Suprapubic skin (tissue), 4 donors: Measurements from ENCODE around the gene KIF12. TPM values are rescaled to one million over a fixed set of nuclear protein-coding genes. Genes with fewer than 3 reads are reported as not detected.

Source experiments
- DNase-seq, 2 donors: peaks; one replicate each; pipeline ENCODE4 v3.0.0-alpha.2; 2019; ENCODE audit warnings: low spot score in 2 of 2
- H3K27ac ChIP-seq: fragments of 200-600 bp; sonication (generic); one replicate; pipeline ENCODE4 v1.5.1; 2019
- H3K27me3 ChIP-seq: fragments of 200-600 bp; sonication (generic); one replicate; pipeline ENCODE4 v1.5.1; 2019
- H3K36me3 ChIP-seq: fragments of 200-600 bp; sonication (generic); one replicate; pipeline ENCODE4 v1.5.1; 2019
- H3K4me1 ChIP-seq: fragments of 200-600 bp; sonication (generic); one replicate; pipeline ENCODE4 v1.5.1; 2019
- H3K4me3 ChIP-seq: fragments of 200-600 bp; sonication (generic); one replicate; pipeline ENCODE4 v1.5.1; 2019; ENCODE audit warnings: mild to moderate bottlenecking
- H3K9me3 ChIP-seq: fragments of 200-600 bp; sonication (generic); one replicate; pipeline ENCODE4 v1.5.1; 2019
- CTCF ChIP-seq, 2 donors: fragments of 200-600 bp in 1 of 2; fragments of 450-650 bp in 1 of 2; sonication (generic) in 1 of 2; IDR thresholded peaks; one replicate each; pipeline ENCODE4 v1.5.1; 2016 to 2019; ENCODE audit warnings: antibody characterized with exemption in 2 of 2, mild to moderate bottlenecking in 1 of 2, moderate library complexity in 1 of 2
- EP300 ChIP-seq: sonication (generic); formaldehyde crosslinking; IDR thresholded peaks from one replicate; pipeline ENCODE4 v1.6.1; 2017; ENCODE audit warnings: antibody characterized with exemption
- POLR2A ChIP-seq, 2 donors: fragments of 450-650 bp; IDR thresholded peaks; one replicate each; pipeline ENCODE4 v1.6.1; 2017; ENCODE audit warnings: antibody characterized with exemption in 2 of 2, mild to moderate bottlenecking in 2 of 2, moderate library complexity in 2 of 2
- POLR2AphosphoS5 ChIP-seq, 3 donors: sonication (generic); formaldehyde crosslinking; IDR thresholded peaks; one replicate each; pipeline ENCODE4 v1.6.1; 2017; ENCODE audit warnings: antibody characterized with exemption in 3 of 3
- WGBS: methylation state at CpG from one replicate; pipeline ENCODE4 v1.1.5; 2018; 5-methylcytosine and 5-hydroxymethylcytosine counted together
- total RNA-seq, 4 donors: library from RNA; depleted of rRNA; stranded (reverse); fragments of >200 nt; gene quantifications; one replicate each; pipeline ENCODE4 v1.1.0, GENCODE V29; 2016

The KIF12 gene
- total RNA-seq, 4 donors from 2014 or later = 1.1 to 3.1 (median 2.1) TPM

- 64% methylated on average over 10 of the region's 16 CpGs for WGBS
- no peaks in the 10 kb centered on the region for H3K9me3 ChIP-seq
- no peaks in the 10 kb centered on the region for H3K4me1 ChIP-seq
- H3K4me3 ChIP-seq = no peak overlapping the region
- no peak overlapping the region for H3K27ac ChIP-seq
- H3K27me3 ChIP-seq = peaks cover 4% of the 10 kb centered on the region
- TF ChIP-seq CTCF (IDR thresholded peaks at IDR 0.05) = no peak
- no peak for TF ChIP-seq POLR2AphosphoS5 (IDR thresholded peaks at IDR 0.05)
- no peak for TF ChIP-seq EP300
- no peak for TF ChIP-seq POLR2A (IDR thresholded peaks at IDR 0.05)
- H3K36me3 ChIP-seq = no peaks in the 10 kb centered on the region
- DNase-seq = no peak
Measured at GRCh38 chr9:114121227-114122135, 22.4 kb upstream of the KIF12 start.

GRCh38 chr9:114120192-114121014 lies 21.3 kb upstream of the KIF12 start:
- Histone ChIP-seq H3K36me3 (no peaks in the 10 kb centered on the region), H3K4me3 (no peak overlapping the region), H3K27ac (no peak overlapping the region), H3K9me3 (no peaks in the 10 kb centered on the region), H3K4me1 (no peaks in the 10 kb centered on the region), H3K27me3 (peaks cover 4% of the 10 kb centered on the region)
- 65% methylated on average over 4 of the region's 4 CpGs for WGBS
- DNase-seq = no peak
- TF ChIP-seq CTCF (IDR thresholded peaks at IDR 0.05) (no peak), POLR2A (IDR thresholded peaks at IDR 0.05) (no peak), POLR2AphosphoS5 (IDR thresholded peaks at IDR 0.05) (no peak), EP300 (no peak)

GRCh38 chr9:114119242-114120191 lies 20.4 kb upstream of the KIF12 start:
- Histone ChIP-seq H3K36me3 (no peaks in the 10 kb centered on the region), H3K27ac (no peak overlapping the region), H3K9me3 (no peaks in the 10 kb centered on the region), H3K4me1 (no peaks in the 10 kb centered on the region), H3K27me3 (peaks cover 4% of the 10 kb centered on the region), H3K4me3 (no peak overlapping the region)
- WGBS = 67% methylated on average over 8 of the region's 9 CpGs
- DNase-seq = no peak
- no peak for TF ChIP-seq EP300
- no peak for TF ChIP-seq CTCF (IDR thresholded peaks at IDR 0.05)
- no peak for TF ChIP-seq POLR2A (IDR thresholded peaks at IDR 0.05)
- no peak for TF ChIP-seq POLR2AphosphoS5 (IDR thresholded peaks at IDR 0.05)

- H3K4me1 ChIP-seq = peaks cover 5% of the 10 kb centered on the region
- H3K27ac ChIP-seq = no peak overlapping the region
- no peak for TF ChIP-seq POLR2A (IDR thresholded peaks at IDR 0.05)
- TF ChIP-seq POLR2AphosphoS5 (IDR thresholded peaks at IDR 0.05) = no peak
- no peak for TF ChIP-seq CTCF (IDR thresholded peaks at IDR 0.05)
- TF ChIP-seq EP300 = no peak
- peaks cover 4% of the 10 kb centered on the region for H3K27me3 ChIP-seq
- no peak for DNase-seq
- no peaks in the 10 kb centered on the region for H3K36me3 ChIP-seq
- H3K4me3 ChIP-seq = no peak overlapping the region
- no peaks in the 10 kb centered on the region for H3K9me3 ChIP-seq
- WGBS = 68% methylated on average over 15 of the region's 21 CpGs
Measured at GRCh38 chr9:114117996-114118830, 19.1 kb upstream of the KIF12 start.
